Bronchial epithelial cell (primary cell): ENCODE results near the gene TMEM256. TPM values are rescaled to one million over a fixed set of nuclear protein-coding genes. Genes with fewer than 3 reads are reported as not detected.

ENCODE experiments used
- DNase-seq: peaks from one replicate; pipeline ENCODE4 v3.0.0-alpha.2; 2010; ENCODE audit warnings: low read depth
- FAIRE-seq: peaks from 2 replicates; lab custom pipeline; 2011; peaks lifted over from hg19 to GRCh38; lab: Jason Lieb, UNC
- H3K27me3 ChIP-seq: 2 replicates; pipeline ENCODE4 v1.5.1; 2011; ENCODE audit warnings: low read length; ENCODE audit not compliant: control insufficient read depth, insufficient read depth
- H3K36me3 ChIP-seq: 2 replicates; pipeline ENCODE4 v1.5.1; 2011; ENCODE audit warnings: low read length; ENCODE audit not compliant: control insufficient read depth, insufficient read depth
- H3K4me3 ChIP-seq: 2 replicates; pipeline ENCODE4 v1.5.1; 2011; ENCODE audit warnings: mild to moderate bottlenecking, low read depth, low read length, control low read depth
- CTCF ChIP-seq: IDR thresholded peaks from 2 replicates; pipeline ENCODE4 v1.5.1; 2011; ENCODE audit warnings: mild to moderate bottlenecking, moderate library complexity, low read length, control low read depth, inconsistent platforms; ENCODE audit not compliant: insufficient read depth, severe bottlenecking
- total RNA-seq: library from RNA; depleted of rRNA; stranded (reverse); fragments of >200 nt; gene quantifications from 2 replicates; pipeline ENCODE4 v1.2.1, GENCODE V29; 2014

TMEM256 gene
- total RNA-seq, 1 donor from 2014 or later: 40.3 TPM

DNA sequence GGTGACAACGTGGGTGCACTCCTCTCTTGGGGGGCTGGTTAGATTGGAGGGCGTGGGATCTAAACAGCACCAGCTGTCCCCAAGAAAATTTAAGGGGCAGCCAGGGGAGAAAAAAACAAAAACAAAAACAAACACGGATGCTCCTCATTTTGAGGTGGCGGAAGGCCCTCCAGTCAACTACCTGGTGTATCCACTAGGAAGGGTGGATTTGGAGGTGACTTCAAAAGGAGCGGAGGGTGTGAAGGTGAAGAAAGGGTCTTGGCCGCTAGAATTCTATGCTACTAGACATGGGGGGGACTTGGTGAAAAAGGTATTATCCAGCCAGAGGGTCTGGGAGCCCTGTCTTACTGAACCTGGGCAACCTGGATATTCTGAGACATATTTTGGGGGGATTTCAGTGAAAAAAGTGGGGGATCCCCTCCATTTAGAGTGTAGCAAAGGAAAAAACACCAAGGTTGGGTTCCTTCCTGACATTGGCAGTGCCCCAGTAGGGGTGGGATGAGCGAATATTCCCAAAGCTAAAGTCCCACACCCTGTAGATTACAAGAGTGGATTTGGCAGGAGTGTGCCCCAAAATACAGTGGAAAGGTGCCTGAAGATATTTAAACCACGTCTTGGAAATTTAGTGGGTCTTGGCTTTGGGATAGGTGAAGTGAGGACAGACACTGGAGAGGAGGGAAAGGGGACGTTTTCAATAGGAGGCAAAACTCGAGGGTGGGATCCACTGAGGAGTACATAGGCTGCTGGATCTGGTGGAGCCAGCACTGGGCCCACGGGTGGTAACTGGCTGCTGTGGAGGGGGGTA lies 35.0 kb upstream of the TMEM256 start:
- peaks cover 2% of the 10 kb centered on the region for H3K36me3 ChIP-seq
- FAIRE-seq (no peak), DNase-seq (no peak)
- no peak for TF ChIP-seq CTCF
- peak overlapping the region; percentile 57 for H3K4me3 ChIP-seq
- H3K27me3 ChIP-seq: no peaks in the 10 kb centered on the region

DNA sequence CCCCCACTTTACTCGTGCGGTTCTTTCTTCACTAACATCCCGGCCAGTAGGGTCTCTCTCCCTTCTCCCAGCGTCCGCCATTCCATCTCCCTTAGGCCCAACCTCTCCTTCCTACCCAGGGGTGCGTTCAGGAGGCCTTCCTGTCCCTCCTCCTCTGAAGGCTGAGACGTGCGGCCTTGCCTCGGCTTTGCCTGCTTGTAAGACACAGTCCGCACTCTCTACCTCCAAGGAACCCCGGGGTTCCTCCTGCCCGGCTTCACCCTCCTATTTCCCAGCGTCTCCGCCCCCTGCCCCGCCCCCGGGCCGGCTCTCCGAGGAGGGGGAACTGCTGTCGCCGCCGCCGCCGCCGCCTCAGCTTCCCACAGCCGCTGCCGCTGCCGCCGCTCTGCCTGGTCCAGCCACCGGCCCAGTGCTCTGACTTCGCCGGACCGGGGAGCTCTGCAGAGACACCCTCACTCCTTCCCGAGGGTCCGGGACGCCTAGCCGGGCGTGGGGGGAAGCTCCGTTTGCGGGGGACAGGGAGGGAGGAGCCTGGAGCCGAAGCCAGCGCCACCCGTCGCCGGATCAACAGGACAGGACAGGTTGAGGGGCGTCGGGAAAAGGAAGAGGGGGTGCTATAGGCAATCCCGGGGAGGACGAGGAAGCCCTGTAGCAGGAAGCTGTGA lies 34.2 kb upstream of the TMEM256 start:
- no peak for TF ChIP-seq CTCF
- Histone ChIP-seq H3K27me3 (no peaks in the 10 kb centered on the region), H3K4me3 (peak overlapping the region; percentile 57), H3K36me3 (peaks cover 2% of the 10 kb centered on the region)
- DNase-seq: peak; percentile 33
- no peak for FAIRE-seq

DNA sequence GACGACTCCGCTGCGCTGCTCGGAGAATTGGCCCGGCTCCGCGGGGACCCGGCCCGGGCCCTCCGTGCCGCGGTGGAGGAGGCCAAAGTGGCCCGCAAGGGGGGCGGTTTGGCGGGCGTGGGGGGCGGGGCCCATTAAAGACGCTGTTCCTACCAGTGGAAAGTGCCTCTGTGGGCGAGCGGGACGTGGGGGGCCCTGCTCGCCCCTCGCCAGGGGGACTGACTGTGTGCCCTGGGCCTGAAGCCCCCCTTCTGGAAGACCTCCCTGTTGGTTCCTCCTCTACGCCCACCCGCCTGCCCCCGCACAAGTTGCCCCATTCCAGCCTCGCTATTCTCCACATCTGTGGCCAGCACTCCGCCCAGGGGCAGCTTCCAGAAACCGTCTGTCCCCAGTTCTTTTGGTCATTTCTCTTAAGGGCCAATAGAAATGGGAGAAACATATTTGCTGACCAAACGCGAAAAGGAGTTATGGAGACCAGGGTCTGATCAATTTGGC lies 33.5 kb upstream of the TMEM256 start:
- no peak for TF ChIP-seq CTCF
- Histone ChIP-seq H3K36me3 (peaks cover 2% of the 10 kb centered on the region), H3K27me3 (no peaks in the 10 kb centered on the region), H3K4me3 (peak overlapping the region; percentile 57)
- DNase-seq: no peak
- FAIRE-seq: no peak

DNA sequence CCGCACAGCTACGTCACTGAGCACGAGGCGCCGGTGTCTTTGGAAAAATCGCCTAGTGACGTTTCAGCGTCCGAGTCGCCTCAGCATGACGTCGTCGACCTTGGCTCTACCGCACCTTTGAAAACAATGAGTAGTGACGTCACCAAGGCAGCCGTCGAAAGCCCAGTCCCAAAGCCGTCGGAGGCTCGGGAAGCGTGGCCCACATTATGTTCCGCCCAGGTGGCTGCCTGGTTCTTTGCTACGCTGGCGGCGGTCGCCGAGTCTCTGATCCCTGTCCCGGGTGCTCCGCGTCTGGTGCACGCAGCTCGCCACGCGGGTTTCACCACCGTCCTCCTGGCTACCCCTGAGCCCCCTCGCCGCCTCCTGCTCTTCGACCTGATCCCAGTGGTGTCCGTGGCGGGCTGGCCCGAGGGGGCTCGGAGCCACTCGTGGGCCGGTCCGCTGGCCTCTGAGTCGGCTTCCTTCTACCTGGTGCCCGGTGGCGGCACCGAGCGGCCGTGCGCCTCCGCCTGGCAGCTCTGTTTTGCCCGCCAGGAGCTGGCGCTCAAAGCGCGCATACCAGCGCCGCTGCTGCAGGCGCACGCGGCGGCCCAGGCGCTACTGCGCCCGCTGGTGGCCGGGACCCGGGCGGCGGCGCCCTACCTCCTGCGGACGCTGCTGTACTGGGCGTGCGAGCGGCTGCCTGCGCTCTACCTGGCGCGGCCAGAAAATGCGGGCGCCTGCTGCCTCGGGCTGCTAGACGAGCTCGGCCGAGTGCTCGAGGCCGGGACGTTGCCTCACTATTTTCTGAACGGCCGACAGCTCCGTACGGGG lies 32.9 kb upstream of the TMEM256 start:
- DNase-seq (peak; percentile 76), FAIRE-seq (no peak)
- no peaks in the 10 kb centered on the region for H3K36me3 ChIP-seq
- no peaks in the 10 kb centered on the region for H3K27me3 ChIP-seq
- TF ChIP-seq CTCF: peak; percentile 87
- peak overlapping the region; percentile 57 for H3K4me3 ChIP-seq

DNA sequence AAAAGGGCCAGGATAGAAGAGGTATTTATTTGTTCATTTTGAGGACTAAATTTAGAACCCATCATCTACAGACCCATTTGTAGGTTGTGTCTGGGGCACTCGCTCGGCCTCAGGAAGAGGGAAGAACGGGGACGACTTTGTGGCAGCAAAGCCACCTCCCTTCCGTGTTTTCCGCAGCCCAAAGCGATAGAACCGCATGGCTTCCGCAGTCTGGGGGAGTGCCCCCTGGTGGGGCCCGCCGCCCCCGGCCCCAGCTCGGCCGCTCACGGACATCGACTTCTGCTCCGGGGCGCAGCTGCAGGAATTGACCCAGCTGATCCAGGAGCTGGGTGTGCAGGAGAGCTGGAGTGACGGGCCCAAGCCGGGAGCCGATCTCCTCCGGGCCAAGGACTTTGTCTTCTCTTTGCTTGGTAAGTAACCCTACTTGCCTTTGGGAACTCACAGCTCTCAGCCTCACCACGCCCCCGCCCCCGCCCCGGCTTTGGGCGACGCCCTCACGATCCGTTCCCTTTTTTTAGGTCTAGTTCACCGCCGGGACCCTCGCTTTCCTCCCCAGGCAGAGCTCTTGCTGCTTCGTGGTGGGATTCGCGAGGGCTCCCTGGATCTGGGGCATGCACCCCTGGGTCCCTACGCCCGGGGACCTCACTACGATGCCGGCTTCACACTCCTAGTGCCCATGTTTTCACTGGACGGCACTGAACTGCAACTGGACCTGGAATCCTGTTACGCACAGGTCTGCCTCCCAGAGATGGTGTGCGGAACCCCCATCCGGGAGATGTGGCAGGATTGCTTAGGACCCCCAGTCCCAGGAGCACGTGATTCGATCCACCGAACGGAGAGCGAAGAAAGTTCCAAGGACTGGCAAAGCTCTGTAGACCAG lies 32.0 kb upstream of the TMEM256 start:
- DNase-seq: peak; percentile 39
- H3K36me3 ChIP-seq: no peaks in the 10 kb centered on the region
- peak; percentile 49 for TF ChIP-seq CTCF
- H3K4me3 ChIP-seq: peak overlapping the region; percentile 57
- FAIRE-seq: no peak
- no peaks in the 10 kb centered on the region for H3K27me3 ChIP-seq
